Cerebellar nuclear complex (tissue), 1 donor: ENCODE measurements around the gene PPP1R9B.

ENCODE experiments used
- DNase-seq, 2 experiments: peaks; one replicate each; lab custom pipeline; 2025; lab: John Stamatoyannopoulos, UW

PPP1R9B gene

GRCh38 chr17:50150354-50151040 is at the start of gene PPP1R9B:
PPP1R9B (minus strand) TSS chr17:50150677; CDS start chr17:50150513, 164 bp downstream.
- DNase-seq: no peak

GRCh38 chr17:50199803-50200456 is 49.5 kb upstream of the PPP1R9B start:
- no peak for DNase-seq

GRCh38 chr17:50199211-50199802 is 48.8 kb upstream of the PPP1R9B start:
- no peak for DNase-seq

GRCh38 chr17:50198026-50198669 is 47.7 kb upstream of the PPP1R9B start:
- no peak for DNase-seq

GRCh38 chr17:50196826-50197225 is 46.3 kb upstream of the PPP1R9B start:
- DNase-seq: no peak

- no peak for DNase-seq
These were observed 45.6 kb upstream of the PPP1R9B start for GRCh38 chr17:50196036-50196435.

GRCh38 chr17:50194934-50195865 is 44.7 kb upstream of the PPP1R9B start:
- no peak for DNase-seq

- DNase-seq: no peak
These were observed 43.9 kb upstream of the PPP1R9B start for GRCh38 chr17:50194140-50194933.

GRCh38 chr17:50192618-50193291 is 42.3 kb upstream of the PPP1R9B start:
- DNase-seq: no peak

GRCh38 chr17:50192144-50192617 is 41.7 kb upstream of the PPP1R9B start:
- DNase-seq: no peak

- no peak for DNase-seq
These were observed 41.1 kb upstream of the PPP1R9B start for GRCh38 chr17:50191359-50192143.

GRCh38 chr17:50190603-50191358 is 40.3 kb upstream of the PPP1R9B start:
- DNase-seq: no peak

GRCh38 chr17:50190293-50190602 is 39.8 kb upstream of the PPP1R9B start:
- no peak for DNase-seq

GRCh38 chr17:50189550-50190292 is 39.2 kb upstream of the PPP1R9B start:
- DNase-seq: no peak

GRCh38 chr17:50188921-50189549 is 38.6 kb upstream of the PPP1R9B start:
- no peak for DNase-seq

- no peak for DNase-seq
These were observed 38.0 kb upstream of the PPP1R9B start for GRCh38 chr17:50188531-50188920.

GRCh38 chr17:50187751-50188530 is 37.5 kb upstream of the PPP1R9B start:
- DNase-seq: no peak
